ENCODE measurements around the gene ESF1. TPM values are rescaled to one million over a fixed set of nuclear protein-coding genes. Genes with fewer than 3 reads are reported as not detected.

Gene ESF1, protein sequence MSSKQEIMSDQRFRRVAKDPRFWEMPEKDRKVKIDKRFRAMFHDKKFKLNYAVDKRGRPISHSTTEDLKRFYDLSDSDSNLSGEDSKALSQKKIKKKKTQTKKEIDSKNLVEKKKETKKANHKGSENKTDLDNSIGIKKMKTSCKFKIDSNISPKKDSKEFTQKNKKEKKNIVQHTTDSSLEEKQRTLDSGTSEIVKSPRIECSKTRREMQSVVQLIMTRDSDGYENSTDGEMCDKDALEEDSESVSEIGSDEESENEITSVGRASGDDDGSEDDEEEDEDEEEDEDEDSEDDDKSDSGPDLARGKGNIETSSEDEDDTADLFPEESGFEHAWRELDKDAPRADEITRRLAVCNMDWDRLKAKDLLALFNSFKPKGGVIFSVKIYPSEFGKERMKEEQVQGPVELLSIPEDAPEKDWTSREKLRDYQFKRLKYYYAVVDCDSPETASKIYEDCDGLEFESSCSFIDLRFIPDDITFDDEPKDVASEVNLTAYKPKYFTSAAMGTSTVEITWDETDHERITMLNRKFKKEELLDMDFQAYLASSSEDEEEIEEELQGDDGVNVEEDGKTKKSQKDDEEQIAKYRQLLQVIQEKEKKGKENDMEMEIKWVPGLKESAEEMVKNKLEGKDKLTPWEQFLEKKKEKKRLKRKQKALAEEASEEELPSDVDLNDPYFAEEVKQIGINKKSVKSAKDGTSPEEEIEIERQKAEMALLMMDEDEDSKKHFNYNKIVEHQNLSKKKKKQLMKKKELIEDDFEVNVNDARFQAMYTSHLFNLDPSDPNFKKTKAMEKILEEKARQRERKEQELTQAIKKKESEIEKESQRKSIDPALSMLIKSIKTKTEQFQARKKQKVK
- total RNA-seq = 10 to 100 TPM in 2 of 5 donors, 1 to 10 TPM in 3; 4.7 to 22.0 (median 8.7) TPM
- polyA plus RNA-seq = 1 to 10 TPM; 6.2 to 9.3 (median 8.1) TPM
- long read RNA-seq, donor 1 = 0 reads
- long read RNA-seq, donor 2, partial matches to known transcripts = 26 of 26 reads
- long read RNA-seq, donor 2, other reads (novel, unspliced or antisense) = 0 of 26 reads
- long read RNA-seq, donor 3 = 0 reads
- long read RNA-seq, donor 4 = 0 reads
- long read RNA-seq, donor 5 = 0 reads
- long read RNA-seq, donor 6, partial matches to known transcripts = 91 of 103 reads
- long read RNA-seq, donor 6, other reads (novel, unspliced or antisense) = 12 of 103 reads
- long read RNA-seq, donor 7 = 0 reads
- long read RNA-seq, donor 8, partial matches to known transcripts = 13 of 13 reads
- long read RNA-seq, donor 8, other reads (novel, unspliced or antisense) = 0 of 13 reads
- long read RNA-seq, donor 9, partial matches to known transcripts = 13 of 13 reads
- long read RNA-seq, donor 9, other reads (novel, unspliced or antisense) = 0 of 13 reads
- long read RNA-seq, donor 10 = 0 reads

DNA sequence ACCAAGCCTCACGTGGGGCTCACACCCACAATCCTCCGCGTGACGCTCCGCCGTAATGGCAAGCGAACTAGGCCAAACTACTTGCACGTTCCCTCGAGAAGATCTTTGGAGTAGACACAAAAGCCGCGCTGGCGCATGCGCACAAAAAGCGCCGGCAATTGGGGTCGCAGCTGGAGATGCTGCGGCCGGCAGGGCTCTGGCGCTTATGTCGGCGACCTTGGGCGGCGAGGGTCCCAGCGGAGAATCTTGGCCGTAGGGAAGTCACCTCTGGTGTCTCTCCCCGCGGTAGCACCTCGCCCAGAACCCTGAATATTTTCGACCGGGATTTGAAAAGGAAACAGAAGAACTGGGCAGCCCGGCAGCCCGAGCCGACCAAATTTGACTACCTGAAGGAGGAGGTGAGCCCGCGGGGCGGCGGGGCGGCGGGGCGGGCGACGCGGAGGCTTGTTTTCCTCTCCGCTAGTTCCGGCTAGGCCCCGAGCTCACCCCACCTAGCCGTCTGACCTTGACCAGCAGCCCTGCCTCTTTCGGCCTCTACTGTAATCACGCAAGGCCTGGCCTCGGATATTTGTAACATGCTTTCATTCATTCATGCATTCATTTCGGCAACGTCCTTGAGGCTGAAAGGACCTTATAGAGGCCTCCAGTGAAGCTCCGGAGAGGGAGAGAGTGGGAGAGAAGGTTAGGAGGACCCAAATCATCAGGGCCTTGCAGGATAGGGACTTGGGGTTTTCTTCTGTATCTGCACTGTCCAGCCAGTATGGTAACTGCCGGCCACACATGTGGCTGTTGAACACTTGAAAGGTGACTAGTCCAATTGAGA is at the start of gene ESF1, which contains the start of gene NDUFAF5:
TSS of gene ESF1 (minus strand) at position 27 of the 823 bp plus-strand sequence. CDS start 1,779 bp downstream, outside the sequence.
TSS of gene NDUFAF5 (plus strand) at position 136 of the 823 bp plus-strand sequence. CDS start at position 177, 41 bp downstream.
- 0 to 1% (median 0%) methylated on average over 36 to 54 of the region's 54 CpGs for WGBS, 5 donors

DNA sequence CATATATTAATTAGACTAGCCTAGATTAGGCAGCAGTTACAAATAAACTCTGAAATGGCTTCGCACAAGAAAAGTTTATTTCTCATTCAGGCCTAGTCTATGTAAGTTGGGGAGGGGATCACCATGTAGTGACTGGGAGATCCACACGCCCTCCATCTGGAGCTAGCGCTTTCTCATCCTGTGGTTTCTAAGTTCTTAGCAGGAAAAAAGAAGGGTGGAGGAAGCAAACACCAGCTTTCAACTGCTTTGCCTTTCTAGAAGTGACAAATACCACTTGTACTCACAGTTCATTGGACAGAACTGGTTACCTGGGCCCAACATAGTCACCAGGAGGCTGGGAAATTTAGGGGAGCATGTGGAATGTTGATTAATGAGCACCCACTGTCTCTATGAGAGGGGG is 46.8 kb upstream of the ESF1 start:
- Histone ChIP-seq H3K4me3 (no peak overlapping the region), H3K4me1 (no peaks in the 10 kb centered on the region), H3K9me3 (no peaks in the 10 kb centered on the region), H3K36me3 (no peaks in the 10 kb centered on the region), H3K27me3 (no peaks in the 10 kb centered on the region), H3K27ac (no peak overlapping the region)
- no peak for DNase-seq
- 73 to 87% (median 78%) methylated on average over 3 of the region's 3 CpGs for WGBS, 5 donors
- TF ChIP-seq, protein P1, sequence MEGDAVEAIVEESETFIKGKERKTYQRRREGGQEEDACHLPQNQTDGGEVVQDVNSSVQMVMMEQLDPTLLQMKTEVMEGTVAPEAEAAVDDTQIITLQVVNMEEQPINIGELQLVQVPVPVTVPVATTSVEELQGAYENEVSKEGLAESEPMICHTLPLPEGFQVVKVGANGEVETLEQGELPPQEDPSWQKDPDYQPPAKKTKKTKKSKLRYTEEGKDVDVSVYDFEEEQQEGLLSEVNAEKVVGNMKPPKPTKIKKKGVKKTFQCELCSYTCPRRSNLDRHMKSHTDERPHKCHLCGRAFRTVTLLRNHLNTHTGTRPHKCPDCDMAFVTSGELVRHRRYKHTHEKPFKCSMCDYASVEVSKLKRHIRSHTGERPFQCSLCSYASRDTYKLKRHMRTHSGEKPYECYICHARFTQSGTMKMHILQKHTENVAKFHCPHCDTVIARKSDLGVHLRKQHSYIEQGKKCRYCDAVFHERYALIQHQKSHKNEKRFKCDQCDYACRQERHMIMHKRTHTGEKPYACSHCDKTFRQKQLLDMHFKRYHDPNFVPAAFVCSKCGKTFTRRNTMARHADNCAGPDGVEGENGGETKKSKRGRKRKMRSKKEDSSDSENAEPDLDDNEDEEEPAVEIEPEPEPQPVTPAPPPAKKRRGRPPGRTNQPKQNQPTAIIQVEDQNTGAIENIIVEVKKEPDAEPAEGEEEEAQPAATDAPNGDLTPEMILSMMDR (IDR thresholded peaks at IDR 0.05) = no peak
- TF ChIP-seq POLR2AphosphoS5 (IDR thresholded peaks at IDR 0.05) = no peak
- TF ChIP-seq EP300 (IDR thresholded peaks at IDR 0.05) = no peak
- no peak for TF ChIP-seq POLR2A (IDR thresholded peaks at IDR 0.05)
- intact Hi-C loops (cut with DNase I; ENCODE audit: low total_unique reads) = no loop called here

More for the DNA sequence above, at the start of gene ESF1, which contains the start of gene NDUFAF5:
- H3K27ac ChIP-seq = peak within 1 kb of the TSS; percentile 90 to 96 (median 92)
- TF ChIP-seq POLR2AphosphoS5 (IDR thresholded peaks at IDR 0.05) (peak; percentile 94 to 99 (median 99)), EP300 (IDR thresholded peaks at IDR 0.05) (no peak)
- DNase-seq = peak; percentile 95 to 98
- intact Hi-C loops (cut with DNase I; ENCODE audit: low total_unique reads) = no loop called here
- peak within 1 kb of the TSS; percentile 65 to 95 (median 83) for H3K4me3 ChIP-seq
- H3K36me3 ChIP-seq = peaks cover 22 to 41% (median 34%) of the 10 kb centered on the region in 4 donors
- H3K4me1 ChIP-seq = peaks cover 24 to 42% (median 34%) of the 10 kb centered on the region in 4 donors
- H3K9me3 ChIP-seq = no peaks in the 10 kb centered on the region
- H3K27me3 ChIP-seq = no peaks in the 10 kb centered on the region

DNA sequence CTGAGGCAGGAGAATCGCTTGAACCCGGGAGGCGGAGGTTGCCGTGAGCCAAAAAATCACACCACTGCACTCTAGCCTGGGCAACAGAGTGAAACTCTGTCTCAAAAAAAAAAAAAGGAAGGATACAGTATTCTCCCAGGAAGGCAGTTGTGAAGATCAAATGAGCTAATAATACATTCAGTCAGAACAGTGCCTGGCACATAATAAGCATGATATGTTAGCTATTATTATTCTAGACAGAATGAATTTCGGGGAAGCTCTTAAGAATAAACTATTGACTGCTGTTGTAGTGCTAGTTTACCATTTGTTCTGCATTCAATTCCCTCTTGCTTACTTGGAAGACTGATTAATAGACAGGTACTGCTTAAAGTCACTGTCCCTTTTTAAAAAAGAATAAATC is 40.7 kb upstream of the ESF1 start:
- Histone ChIP-seq H3K27ac (no peak overlapping the region), H3K9me3 (no peaks in the 10 kb centered on the region), H3K4me3 (no peak overlapping the region), H3K36me3 (no peaks in the 10 kb centered on the region), H3K4me1 (no peaks in the 10 kb centered on the region), H3K27me3 (no peaks in the 10 kb centered on the region)
- intact Hi-C loops (cut with DNase I; ENCODE audit: low total_unique reads) = no loop called here
- TF ChIP-seq POLR2A (IDR thresholded peaks at IDR 0.05) (no peak), POLR2AphosphoS5 (IDR thresholded peaks at IDR 0.05) (no peak), EP300 (IDR thresholded peaks at IDR 0.05) (no peak)
- TF ChIP-seq, protein P1 (IDR thresholded peaks at IDR 0.05) = no peak
- DNase-seq = no peak
- WGBS, 5 donors = 81 to 95% (median 91%) methylated on average over 4 to 5 of the region's 5 CpGs

DNA sequence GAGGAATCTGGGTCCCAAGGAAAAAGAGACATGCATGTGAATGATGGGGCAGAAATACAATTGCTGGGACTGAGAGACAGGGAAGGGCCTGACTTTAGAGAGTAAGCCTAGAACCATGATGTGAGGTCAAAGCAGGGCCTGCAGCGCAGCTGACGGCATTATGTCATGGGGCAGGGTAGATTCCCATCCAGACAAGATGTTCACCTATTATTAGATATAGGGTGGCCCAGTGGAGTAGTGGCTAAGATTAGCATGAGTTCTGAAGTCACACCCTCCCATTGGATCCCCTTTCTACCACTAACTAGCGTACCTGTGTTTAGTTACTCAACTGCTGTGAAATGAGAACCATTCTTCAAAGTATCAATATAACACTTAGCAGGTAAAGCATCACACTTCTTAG is 39.7 kb upstream of the ESF1 start:
- no peak overlapping the region for H3K27ac ChIP-seq
- WGBS, 5 donors = 91 to 97% (median 95%) methylated on average over 3 of the region's 3 CpGs
- H3K27me3 ChIP-seq = no peaks in the 10 kb centered on the region
- H3K4me1 ChIP-seq = no peaks in the 10 kb centered on the region
- no peaks in the 10 kb centered on the region for H3K36me3 ChIP-seq
- TF ChIP-seq, protein P1 (IDR thresholded peaks at IDR 0.05) = no peak
- no peak for TF ChIP-seq POLR2A (IDR thresholded peaks at IDR 0.05)
- no peak for TF ChIP-seq POLR2AphosphoS5 (IDR thresholded peaks at IDR 0.05)
- no peak for TF ChIP-seq EP300 (IDR thresholded peaks at IDR 0.05)
- intact Hi-C loops (cut with DNase I; ENCODE audit: low total_unique reads) = no loop called here
- H3K4me3 ChIP-seq = no peak overlapping the region
- DNase-seq = no peak
- no peaks in the 10 kb centered on the region for H3K9me3 ChIP-seq

Measured in stomach (tissue), 19 donors.